ENCODE data around the gene FAM83G.

The FAM83G gene

GRCh38 chr17:18966831-18967624 is 37.5 kb downstream of the FAM83G start:
- Histone ChIP-seq H3K9me3 (ENCODE audit: insufficient read depth, low read length) (no peaks in the 10 kb centered on the region), H3K4me1 (ENCODE audit: insufficient read depth, insufficient read length) (peaks cover 21% of the 10 kb centered on the region), H3K4me3 (ENCODE audit: insufficient read length, low read depth) (no peak overlapping the region), H3K9ac (ENCODE audit: insufficient read length, low read depth) (no peak overlapping the region), H3K36me3 (ENCODE audit: insufficient read depth, insufficient read length, low read length) (peaks cover 24% of the 10 kb centered on the region), H3K27me3 (ENCODE audit: insufficient read depth, insufficient read length) (no peaks in the 10 kb centered on the region)
- no peak for DNase-seq (ENCODE audit: low read depth, low spot score)
- no peak for TF ChIP-seq SUZ12 (IDR thresholded peaks at IDR 0.05; ENCODE audit: extremely low read depth, insufficient read depth, insufficient read length)
- TF ChIP-seq ZNF274 (IDR thresholded peaks at IDR 0.05; ENCODE audit: low read depth, low read length), result no peak
- no peak for TF ChIP-seq YY1 (IDR thresholded peaks at IDR 0.05; ENCODE audit: insufficient read depth, insufficient read length)

- H3K9me3 ChIP-seq (ENCODE audit: insufficient read depth, low read length), result no peaks in the 10 kb centered on the region
- H3K9ac ChIP-seq (ENCODE audit: insufficient read length, low read depth), result no peak overlapping the region
- H3K4me1 ChIP-seq (ENCODE audit: insufficient read depth, insufficient read length), result peaks cover 30% of the 10 kb centered on the region
Observed at GRCh38 chr17:18965530-18966236, 38.9 kb downstream of the FAM83G start.

GRCh38 chr17:18964550-18964949 is 40.0 kb downstream of the FAM83G start:
- Histone ChIP-seq H3K36me3 (ENCODE audit: insufficient read depth, insufficient read length, low read length) (peaks cover under 1% of the 10 kb centered on the region), H3K4me3 (ENCODE audit: insufficient read length, low read depth) (no peak overlapping the region), H3K4me1 (ENCODE audit: insufficient read depth, insufficient read length) (peaks cover 30% of the 10 kb centered on the region), H3K9me3 (ENCODE audit: insufficient read depth, low read length) (no peaks in the 10 kb centered on the region), H3K27me3 (ENCODE audit: insufficient read depth, insufficient read length) (no peaks in the 10 kb centered on the region), H3K9ac (ENCODE audit: insufficient read length, low read depth) (no peak overlapping the region)
- DNase-seq (ENCODE audit: low read depth, low spot score), result no peak
- TF ChIP-seq YY1 (IDR thresholded peaks at IDR 0.05; ENCODE audit: insufficient read depth, insufficient read length) (no peak), SUZ12 (IDR thresholded peaks at IDR 0.05; ENCODE audit: extremely low read depth, insufficient read depth, insufficient read length) (no peak), ZNF274 (IDR thresholded peaks at IDR 0.05; ENCODE audit: low read depth, low read length) (no peak)

More at GRCh38 chr17:18965530-18966236, 38.9 kb downstream of the FAM83G start:
- Histone ChIP-seq H3K4me3 (ENCODE audit: insufficient read length, low read depth) (no peak overlapping the region), H3K36me3 (ENCODE audit: insufficient read depth, insufficient read length, low read length) (peaks cover 11% of the 10 kb centered on the region), H3K27me3 (ENCODE audit: insufficient read depth, insufficient read length) (no peaks in the 10 kb centered on the region)
- TF ChIP-seq ZNF274 (IDR thresholded peaks at IDR 0.05; ENCODE audit: low read depth, low read length) (no peak), YY1 (IDR thresholded peaks at IDR 0.05; ENCODE audit: insufficient read depth, insufficient read length) (no peak), SUZ12 (IDR thresholded peaks at IDR 0.05; ENCODE audit: extremely low read depth, insufficient read depth, insufficient read length) (no peak)
- DNase-seq (ENCODE audit: low read depth, low spot score), result no peak

GRCh38 chr17:18964018-18964351 is 40.6 kb downstream of the FAM83G start:
- no peaks in the 10 kb centered on the region for H3K27me3 ChIP-seq (ENCODE audit: insufficient read depth, insufficient read length)
- H3K36me3 ChIP-seq (ENCODE audit: insufficient read depth, insufficient read length, low read length), result no peaks in the 10 kb centered on the region
- no peak for TF ChIP-seq SUZ12 (IDR thresholded peaks at IDR 0.05; ENCODE audit: extremely low read depth, insufficient read depth, insufficient read length)
- TF ChIP-seq ZNF274 (IDR thresholded peaks at IDR 0.05; ENCODE audit: low read depth, low read length), result no peak
- TF ChIP-seq YY1 (IDR thresholded peaks at IDR 0.05; ENCODE audit: insufficient read depth, insufficient read length), result no peak
- no peak overlapping the region for H3K4me3 ChIP-seq (ENCODE audit: insufficient read length, low read depth)
- H3K4me1 ChIP-seq (ENCODE audit: insufficient read depth, insufficient read length), result peaks cover 26% of the 10 kb centered on the region
- H3K9ac ChIP-seq (ENCODE audit: insufficient read length, low read depth), result no peak overlapping the region
- H3K9me3 ChIP-seq (ENCODE audit: insufficient read depth, low read length), result no peaks in the 10 kb centered on the region
- DNase-seq (ENCODE audit: low read depth, low spot score), result no peak

GRCh38 chr17:18963126-18964017 is 41.2 kb downstream of the FAM83G start:
- Histone ChIP-seq H3K9me3 (ENCODE audit: insufficient read depth, low read length) (no peaks in the 10 kb centered on the region), H3K4me3 (ENCODE audit: insufficient read length, low read depth) (no peak overlapping the region), H3K27me3 (ENCODE audit: insufficient read depth, insufficient read length) (no peaks in the 10 kb centered on the region), H3K36me3 (ENCODE audit: insufficient read depth, insufficient read length, low read length) (no peaks in the 10 kb centered on the region), H3K9ac (ENCODE audit: insufficient read length, low read depth) (no peak overlapping the region), H3K4me1 (ENCODE audit: insufficient read depth, insufficient read length) (peaks cover 21% of the 10 kb centered on the region)
- no peak for DNase-seq (ENCODE audit: low read depth, low spot score)
- TF ChIP-seq YY1 (IDR thresholded peaks at IDR 0.05; ENCODE audit: insufficient read depth, insufficient read length) (no peak), ZNF274 (IDR thresholded peaks at IDR 0.05; ENCODE audit: low read depth, low read length) (no peak), SUZ12 (IDR thresholded peaks at IDR 0.05; ENCODE audit: extremely low read depth, insufficient read depth, insufficient read length) (no peak)

- H3K9ac ChIP-seq (ENCODE audit: insufficient read length, low read depth), result no peak overlapping the region
- DNase-seq (ENCODE audit: low read depth, low spot score), result no peak
- no peaks in the 10 kb centered on the region for H3K27me3 ChIP-seq (ENCODE audit: insufficient read depth, insufficient read length)
- H3K36me3 ChIP-seq (ENCODE audit: insufficient read depth, insufficient read length, low read length), result no peaks in the 10 kb centered on the region
- peaks cover 18% of the 10 kb centered on the region for H3K4me1 ChIP-seq (ENCODE audit: insufficient read depth, insufficient read length)
- no peak overlapping the region for H3K4me3 ChIP-seq (ENCODE audit: insufficient read length, low read depth)
- no peak for TF ChIP-seq YY1 (IDR thresholded peaks at IDR 0.05; ENCODE audit: insufficient read depth, insufficient read length)
- TF ChIP-seq SUZ12 (IDR thresholded peaks at IDR 0.05; ENCODE audit: extremely low read depth, insufficient read depth, insufficient read length), result no peak
- TF ChIP-seq ZNF274 (IDR thresholded peaks at IDR 0.05; ENCODE audit: low read depth, low read length), result no peak
- no peaks in the 10 kb centered on the region for H3K9me3 ChIP-seq (ENCODE audit: insufficient read depth, low read length)
Observed at GRCh38 chr17:18962494-18962815, 42.1 kb downstream of the FAM83G start.
